ENCODE measurements around the gene TRIM65. TPM values are rescaled to one million over a fixed set of nuclear protein-coding genes. Genes with fewer than 3 reads are reported as not detected.

Gene TRIM65
- polyA plus RNA-seq, 4 donors, result 6.5 to 17.1 (median 11.3) TPM

GRCh38 chr17:75895370-75896155, 1.2 kb downstream of the TRIM65 start:
- peaks cover 0 to 54% (median 2%) of the 10 kb centered on the region in 3 donors for H3K4me1 ChIP-seq (ENCODE audit: control insufficient read depth in 3 of 3, insufficient read depth in 2 of 3, low read depth in 1 of 3, low read length in 2 of 3)
- H3K4me3 ChIP-seq (ENCODE audit: low read depth in 1 of 3, low read length in 3 of 3), result peak overlapping the region; percentile 3 to 86 (median 72)
- WGBS, 3 donors, result 14 to 25% (median 23%) methylated on average over 26 to 28 of the region's 28 CpGs
- DNase-seq (no peak), FAIRE-seq (no peak)
- H3K27me3 ChIP-seq (ENCODE audit: control insufficient read depth in 3 of 3, insufficient read depth in 3 of 3, low read length in 3 of 3), result no peaks in the 10 kb centered on the region
- H3K36me3 ChIP-seq (ENCODE audit: control insufficient read depth in 3 of 3, insufficient read depth in 2 of 3, low read depth in 1 of 3, low read length in 3 of 3), result peaks cover 5 to 79% (median 7%) of the 10 kb centered on the region in 3 donors
- H3K27ac ChIP-seq (ENCODE audit: low read depth in 1 of 3, low read length in 2 of 3), result peak overlapping the region in 2 of 3 donors; percentile 18 to 90
- H3K9me3 ChIP-seq (ENCODE audit: control insufficient read depth in 2 of 2, insufficient read depth in 1 of 2, low read depth in 1 of 2, low read length in 1 of 2), result no peaks in the 10 kb centered on the region

- H3K9me3 ChIP-seq (ENCODE audit: control insufficient read depth in 2 of 2, insufficient read depth in 1 of 2, low read depth in 1 of 2, low read length in 1 of 2), result no peaks in the 10 kb centered on the region
- no peak overlapping the region for H3K27ac ChIP-seq (ENCODE audit: low read depth in 1 of 3, low read length in 2 of 3)
- peaks cover 5 to 79% (median 7%) of the 10 kb centered on the region in 3 donors for H3K36me3 ChIP-seq (ENCODE audit: control insufficient read depth in 3 of 3, insufficient read depth in 2 of 3, low read depth in 1 of 3, low read length in 3 of 3)
- FAIRE-seq (no peak), DNase-seq (no peak)
- no peaks in the 10 kb centered on the region for H3K27me3 ChIP-seq (ENCODE audit: control insufficient read depth in 3 of 3, insufficient read depth in 3 of 3, low read length in 3 of 3)
- H3K4me3 ChIP-seq (ENCODE audit: low read depth in 1 of 3, low read length in 3 of 3), result no peak overlapping the region
- H3K4me1 ChIP-seq (ENCODE audit: control insufficient read depth in 3 of 3, insufficient read depth in 2 of 3, low read depth in 1 of 3, low read length in 2 of 3), result peaks cover 0 to 54% (median 2%) of the 10 kb centered on the region in 3 donors
- 79 to 84% (median 83%) methylated on average over 22 of the region's 22 CpGs for WGBS, 3 donors
Measured at GRCh38 chr17:75894049-75894733, 2.6 kb downstream of the TRIM65 start.

GRCh38 chr17:75893305-75894048, 3.3 kb downstream of the TRIM65 start:
- Histone ChIP-seq H3K27me3 (ENCODE audit: control insufficient read depth in 3 of 3, insufficient read depth in 3 of 3, low read length in 3 of 3) (no peaks in the 10 kb centered on the region), H3K27ac (ENCODE audit: low read depth in 1 of 3, low read length in 2 of 3) (no peak overlapping the region), H3K36me3 (ENCODE audit: control insufficient read depth in 3 of 3, insufficient read depth in 2 of 3, low read depth in 1 of 3, low read length in 3 of 3) (peaks cover 4 to 75% (median 4%) of the 10 kb centered on the region in 3 donors), H3K4me1 (ENCODE audit: control insufficient read depth in 3 of 3, insufficient read depth in 2 of 3, low read depth in 1 of 3, low read length in 2 of 3) (peaks cover 0 to 54% (median 2%) of the 10 kb centered on the region in 3 donors), H3K9me3 (ENCODE audit: control insufficient read depth in 2 of 2, insufficient read depth in 1 of 2, low read depth in 1 of 2, low read length in 1 of 2) (no peaks in the 10 kb centered on the region), H3K4me3 (ENCODE audit: low read depth in 1 of 3, low read length in 3 of 3) (no peak overlapping the region)
- DNase-seq, result no peak
- no peak for FAIRE-seq
- 86 to 89% (median 88%) methylated on average over 18 of the region's 18 CpGs for WGBS, 3 donors

- FAIRE-seq (no peak), DNase-seq (no peak)
- Histone ChIP-seq H3K36me3 (ENCODE audit: control insufficient read depth in 3 of 3, insufficient read depth in 2 of 3, low read depth in 1 of 3, low read length in 3 of 3) (peaks cover 0 to 69% (median 3%) of the 10 kb centered on the region in 3 donors), H3K4me1 (ENCODE audit: control insufficient read depth in 3 of 3, insufficient read depth in 2 of 3, low read depth in 1 of 3, low read length in 2 of 3) (peaks cover 0 to 54% (median 2%) of the 10 kb centered on the region in 3 donors), H3K27ac (ENCODE audit: low read depth in 1 of 3, low read length in 2 of 3) (no peak overlapping the region), H3K9me3 (ENCODE audit: control insufficient read depth in 2 of 2, insufficient read depth in 1 of 2, low read depth in 1 of 2, low read length in 1 of 2) (no peaks in the 10 kb centered on the region), H3K4me3 (ENCODE audit: low read depth in 1 of 3, low read length in 3 of 3) (no peak overlapping the region), H3K27me3 (ENCODE audit: control insufficient read depth in 3 of 3, insufficient read depth in 3 of 3, low read length in 3 of 3) (no peaks in the 10 kb centered on the region)
- WGBS, 3 donors, result 83 to 87% (median 85%) methylated on average over 11 to 16 of the region's 16 CpGs
Measured at GRCh38 chr17:75892556-75893224, 4.1 kb downstream of the TRIM65 start.

GRCh38 chr17:75891605-75892555, 4.9 kb downstream of the TRIM65 start:
- peaks cover 0 to 51% (median 2%) of the 10 kb centered on the region in 3 donors for H3K4me1 ChIP-seq (ENCODE audit: control insufficient read depth in 3 of 3, insufficient read depth in 2 of 3, low read depth in 1 of 3, low read length in 2 of 3)
- DNase-seq (no peak), FAIRE-seq (no peak)
- peaks cover 0 to 70% (median 3%) of the 10 kb centered on the region in 3 donors for H3K36me3 ChIP-seq (ENCODE audit: control insufficient read depth in 3 of 3, insufficient read depth in 2 of 3, low read depth in 1 of 3, low read length in 3 of 3)
- H3K27ac ChIP-seq (ENCODE audit: low read depth in 1 of 3, low read length in 2 of 3), result no peak overlapping the region
- 57 to 72% (median 69%) methylated on average over 32 of the region's 32 CpGs for WGBS, 3 donors
- H3K27me3 ChIP-seq (ENCODE audit: control insufficient read depth in 3 of 3, insufficient read depth in 3 of 3, low read length in 3 of 3), result no peaks in the 10 kb centered on the region
- no peak overlapping the region for H3K4me3 ChIP-seq (ENCODE audit: low read depth in 1 of 3, low read length in 3 of 3)
- H3K9me3 ChIP-seq (ENCODE audit: control insufficient read depth in 2 of 2, insufficient read depth in 1 of 2, low read depth in 1 of 2, low read length in 1 of 2), result no peaks in the 10 kb centered on the region

- Histone ChIP-seq H3K27ac (ENCODE audit: low read depth in 1 of 3, low read length in 2 of 3) (no peak overlapping the region), H3K27me3 (ENCODE audit: control insufficient read depth in 3 of 3, insufficient read depth in 3 of 3, low read length in 3 of 3) (no peaks in the 10 kb centered on the region), H3K9me3 (ENCODE audit: control insufficient read depth in 2 of 2, insufficient read depth in 1 of 2, low read depth in 1 of 2, low read length in 1 of 2) (no peaks in the 10 kb centered on the region), H3K4me1 (ENCODE audit: control insufficient read depth in 3 of 3, insufficient read depth in 2 of 3, low read depth in 1 of 3, low read length in 2 of 3) (peaks cover 0 to 51% (median 2%) of the 10 kb centered on the region in 3 donors), H3K36me3 (ENCODE audit: control insufficient read depth in 3 of 3, insufficient read depth in 2 of 3, low read depth in 1 of 3, low read length in 3 of 3) (peaks cover 0 to 75% (median 3%) of the 10 kb centered on the region in 3 donors), H3K4me3 (ENCODE audit: low read depth in 1 of 3, low read length in 3 of 3) (no peak overlapping the region)
- WGBS, 3 donors, result 31 to 77% (median 51%) methylated on average over 31 of the region's 31 CpGs
- FAIRE-seq (no peak), DNase-seq (no peak)
Measured at GRCh38 chr17:75891022-75891604, 5.6 kb downstream of the TRIM65 start.

GRCh38 chr17:75889454-75889853, 7.3 kb downstream of the TRIM65 start:
- H3K27ac ChIP-seq (ENCODE audit: low read depth in 1 of 3, low read length in 2 of 3), result no peak overlapping the region
- H3K9me3 ChIP-seq (ENCODE audit: control insufficient read depth in 2 of 2, insufficient read depth in 1 of 2, low read depth in 1 of 2, low read length in 1 of 2), result no peaks in the 10 kb centered on the region
- no peak for DNase-seq
- H3K36me3 ChIP-seq (ENCODE audit: control insufficient read depth in 3 of 3, insufficient read depth in 2 of 3, low read depth in 1 of 3, low read length in 3 of 3), result peaks cover 0 to 69% (median 3%) of the 10 kb centered on the region in 3 donors
- no peak overlapping the region for H3K4me3 ChIP-seq (ENCODE audit: low read depth in 1 of 3, low read length in 3 of 3)
- H3K4me1 ChIP-seq (ENCODE audit: control insufficient read depth in 3 of 3, insufficient read depth in 2 of 3, low read depth in 1 of 3, low read length in 2 of 3), result peaks cover 0 to 36% (median 0%) of the 10 kb centered on the region in 3 donors
- H3K27me3 ChIP-seq (ENCODE audit: control insufficient read depth in 3 of 3, insufficient read depth in 3 of 3, low read length in 3 of 3), result no peaks in the 10 kb centered on the region
- WGBS, 3 donors, result 79 to 87% (median 81%) methylated on average over 6 of the region's 6 CpGs
- FAIRE-seq, result no peak
